ENCODE data around the gene LIN28A.
A peak's percentile ranks its signal among the peaks of the same experiment; 100 is the strongest.

The LIN28A gene

GRCh38 chr1:26438041-26438440, 27.4 kb downstream of the LIN28A start:
- no peak for DNase-seq

GRCh38 chr1:26440259-26440658, 29.6 kb downstream of the LIN28A start:
- no peak for DNase-seq

GRCh38 chr1:26449868-26450267, 39.3 kb downstream of the LIN28A start:
- DNase-seq = no peak

- DNase-seq = no peak
Observed at GRCh38 chr1:26450908-26451307, 40.3 kb downstream of the LIN28A start.

- DNase-seq = no peak
Observed at GRCh38 chr1:26452459-26453183, 42.0 kb downstream of the LIN28A start.

- no peak for DNase-seq
Observed at GRCh38 chr1:26459148-26459547, 48.5 kb downstream of the LIN28A start.

- DNase-seq = no peak
Observed at GRCh38 chr1:26459573-26460031, 49.0 kb downstream of the LIN28A start.

- no peak for DNase-seq
Observed at GRCh38 chr1:26468911-26469310, 58.3 kb downstream of the LIN28A start.

GRCh38 chr1:26469558-26469957, 58.9 kb downstream of the LIN28A start:
- no peak for DNase-seq

- no peak for DNase-seq
Observed at GRCh38 chr1:26470878-26471497, 60.4 kb downstream of the LIN28A start.

GRCh38 chr1:26471498-26472319, 61.1 kb downstream of the LIN28A start:
- peak; percentile 46 for DNase-seq

GRCh38 chr1:26472320-26472900, 61.8 kb downstream of the LIN28A start, which contains the start of gene HMGN2:
TSS of gene HMGN2 (plus strand) at chr1:26472440. CDS start at chr1:26472613, 173 bp downstream.
- peak; percentile 91 for DNase-seq

- peak; percentile 96 for DNase-seq
Observed at GRCh38 chr1:26472901-26473845, 62.6 kb downstream of the LIN28A start.

GRCh38 chr1:26474818-26475217, 64.2 kb downstream of the LIN28A start:
- DNase-seq = no peak

GRCh38 chr1:26475989-26476388, 65.4 kb downstream of the LIN28A start:
- DNase-seq = no peak

GRCh38 chr1:26476958-26477357, 66.3 kb downstream of the LIN28A start:
- DNase-seq = no peak

- DNase-seq = no peak
Observed at GRCh38 chr1:26477446-26478152, 67.0 kb downstream of the LIN28A start.

GRCh38 chr1:26478159-26478558, 67.5 kb downstream of the LIN28A start:
- DNase-seq = no peak

- no peak for DNase-seq
Observed at GRCh38 chr1:26478988-26479387, 68.4 kb downstream of the LIN28A start.
